Lung (tissue), 12 donors: ENCODE results near the gene MPHOSPH6. TPM values are rescaled to one million over a fixed set of nuclear protein-coding genes. Genes with fewer than 3 reads are reported as not detected.
"Not testable (repeated sequence)": the region's sequence is repeated elsewhere in the genome, so short reads cannot be mapped to it uniquely, and the experiment has no call there.

Experiments used
- ATAC-seq: fragments of 200-7000 bp; cut with Tn5 transposase; one replicate; pipeline ENCODE4 v1.9.1; 2020; ENCODE audit warnings: moderate number of reproducible peaks; ENCODE audit not compliant: insufficient read depth, low FRiP score
- DNase-seq, 3 donors: peaks; one replicate each; pipeline ENCODE4 v3.0.0-alpha.2; 2013 to 2017
- H3K27ac ChIP-seq, 2 donors: one replicate each; pipeline ENCODE4 v1.5.1; 2013; ENCODE audit warnings: mild to moderate bottlenecking in 2 of 2, moderate library complexity in 2 of 2, control low read depth in 1 of 2, inconsistent platforms in 1 of 2, low read depth in 1 of 2, low read length in 1 of 2
- H3K27me3 ChIP-seq, 3 donors: one replicate each; pipeline ENCODE4 v1.5.1; 2013; ENCODE audit warnings: low read length in 2 of 3; ENCODE audit not compliant: control insufficient read depth in 3 of 3, insufficient read depth in 3 of 3
- H3K36me3 ChIP-seq, 4 donors: one replicate each; pipeline ENCODE4 v1.5.1; 2013; ENCODE audit warnings: low read length in 4 of 4, mild to moderate bottlenecking in 1 of 4, moderate library complexity in 1 of 4; ENCODE audit not compliant: control insufficient read depth in 4 of 4, insufficient read depth in 4 of 4
- H3K4me1 ChIP-seq, 5 donors: one replicate each; pipeline ENCODE4 v1.5.1; 2013; ENCODE audit warnings: low read length in 5 of 5, mild to moderate bottlenecking in 2 of 5, moderate library complexity in 1 of 5; ENCODE audit not compliant: control insufficient read depth in 5 of 5, insufficient read depth in 5 of 5
- H3K4me3 ChIP-seq: one replicate; pipeline ENCODE4 v1.5.1; 2013; ENCODE audit warnings: mild to moderate bottlenecking, control low read depth, moderate library complexity
- H3K9ac ChIP-seq, 2 donors: one replicate each; pipeline ENCODE4 v1.5.1; 2013; ENCODE audit warnings: low read length in 2 of 2, control low read depth in 1 of 2; ENCODE audit not compliant: insufficient read depth in 1 of 2
- H3K9me3 ChIP-seq, 4 donors: one replicate each; pipeline ENCODE4 v1.5.1; 2013; ENCODE audit warnings: low read length in 3 of 4, mild to moderate bottlenecking in 1 of 4, moderate library complexity in 1 of 4; ENCODE audit not compliant: control insufficient read depth in 4 of 4, insufficient read depth in 3 of 4
- WGBS, 2 donors: extraction: QIAGEN DNeasy Blood & Tissue Kit; methylation state at CpG; one replicate each; pipeline ENCODE4 v1.1.7; 2013; 5-methylcytosine and 5-hydroxymethylcytosine counted together
- polyA plus RNA-seq, 2 donors: library from polyadenylated mRNA; stranded (reverse); fragments of 200-250 nt; gene quantifications; one replicate each; pipeline ENCODE4 v1.2.1, GENCODE V29; 2013
- total RNA-seq, 2 donors: library from RNA; depleted of rRNA in 1 of 2; stranded (reverse); fragments of >200 nt in 1 of 2; gene quantifications; one replicate each; pipeline ENCODE4 v1.2.1, GENCODE V29; 2014 to 2021
- TF ChIP-seq, protein P1 (sequence below): IDR thresholded peaks from 2 replicates; pipeline ENCODE4 v1.5.1; 2012; ENCODE audit warnings: mild to moderate bottlenecking; ENCODE audit errors: control extremely low read depth, extremely low read depth
- donor health status: control.
- donor health status: control.
- donor health status: Bipolar disorder and iron deficiency.
- donor health status: healthy.
- donor health status: DM: yes; HTN: yes; CAD: no.

Gene MPHOSPH6
- total and polyA plus RNA-seq, 4 donors: 24.2 to 31.8 (median 30.2) TPM

DNA sequence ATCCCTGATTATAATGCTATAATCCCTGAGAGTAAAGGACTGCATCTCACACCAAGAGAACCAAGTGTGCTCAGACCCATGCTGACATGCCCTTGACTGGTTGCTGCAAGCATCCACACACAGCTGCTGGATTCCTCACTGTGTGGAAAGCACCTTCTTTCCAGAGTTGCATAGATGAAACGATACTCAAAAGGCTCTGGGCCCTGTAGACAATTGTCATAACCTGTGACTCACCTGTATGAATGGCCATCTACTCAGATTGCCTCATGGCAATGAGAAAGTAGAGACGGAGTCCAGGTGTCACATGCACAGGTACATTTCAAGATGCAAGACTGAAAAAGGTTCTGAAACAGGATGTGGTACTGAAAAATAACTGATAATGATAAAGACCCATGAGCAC lies 58.1 kb downstream of the MPHOSPH6 start:
- Histone ChIP-seq H3K27me3 (no peaks in the 10 kb centered on the region), H3K36me3 (no peaks in the 10 kb centered on the region), H3K27ac (no peak overlapping the region), H3K9ac (no peak overlapping the region), H3K9me3 (no peaks in the 10 kb centered on the region), H3K4me3 (no peak overlapping the region), H3K4me1 (no peaks in the 10 kb centered on the region)
- DNase-seq (no peak), ATAC-seq (no peak)
- WGBS, 2 donors: 68 to 82% methylated on average over 2 of the region's 2 CpGs
- TF ChIP-seq, protein P1, sequence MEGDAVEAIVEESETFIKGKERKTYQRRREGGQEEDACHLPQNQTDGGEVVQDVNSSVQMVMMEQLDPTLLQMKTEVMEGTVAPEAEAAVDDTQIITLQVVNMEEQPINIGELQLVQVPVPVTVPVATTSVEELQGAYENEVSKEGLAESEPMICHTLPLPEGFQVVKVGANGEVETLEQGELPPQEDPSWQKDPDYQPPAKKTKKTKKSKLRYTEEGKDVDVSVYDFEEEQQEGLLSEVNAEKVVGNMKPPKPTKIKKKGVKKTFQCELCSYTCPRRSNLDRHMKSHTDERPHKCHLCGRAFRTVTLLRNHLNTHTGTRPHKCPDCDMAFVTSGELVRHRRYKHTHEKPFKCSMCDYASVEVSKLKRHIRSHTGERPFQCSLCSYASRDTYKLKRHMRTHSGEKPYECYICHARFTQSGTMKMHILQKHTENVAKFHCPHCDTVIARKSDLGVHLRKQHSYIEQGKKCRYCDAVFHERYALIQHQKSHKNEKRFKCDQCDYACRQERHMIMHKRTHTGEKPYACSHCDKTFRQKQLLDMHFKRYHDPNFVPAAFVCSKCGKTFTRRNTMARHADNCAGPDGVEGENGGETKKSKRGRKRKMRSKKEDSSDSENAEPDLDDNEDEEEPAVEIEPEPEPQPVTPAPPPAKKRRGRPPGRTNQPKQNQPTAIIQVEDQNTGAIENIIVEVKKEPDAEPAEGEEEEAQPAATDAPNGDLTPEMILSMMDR: no peak

DNA sequence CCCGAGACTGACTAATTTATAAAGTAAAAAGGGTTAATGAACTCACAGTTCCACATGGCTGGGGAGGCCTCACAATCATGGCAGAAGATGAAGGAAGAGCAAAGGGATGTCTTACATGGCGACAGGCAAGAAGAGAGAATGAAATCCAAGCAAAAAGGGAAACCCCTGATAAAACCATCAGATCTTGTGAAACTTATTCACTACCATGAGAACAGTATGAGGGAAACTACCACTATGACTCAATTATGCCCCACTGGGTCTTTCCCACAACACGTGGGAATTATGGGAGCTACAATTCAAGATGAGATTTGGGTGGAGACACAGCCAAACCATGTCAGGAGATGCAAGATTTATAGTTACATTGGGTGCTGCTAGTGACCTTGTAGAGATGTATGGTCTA lies 60.8 kb downstream of the MPHOSPH6 start:
- WGBS, 2 donors: 73 to 85% methylated on average over 3 of the region's 3 CpGs
- H3K9ac ChIP-seq, H3K36me3 ChIP-seq, H3K27ac ChIP-seq, H3K4me1 ChIP-seq, H3K27me3 ChIP-seq, H3K4me3 ChIP-seq, DNase-seq, H3K9me3 ChIP-seq, ATAC-seq: not testable (repeated sequence)

DNA sequence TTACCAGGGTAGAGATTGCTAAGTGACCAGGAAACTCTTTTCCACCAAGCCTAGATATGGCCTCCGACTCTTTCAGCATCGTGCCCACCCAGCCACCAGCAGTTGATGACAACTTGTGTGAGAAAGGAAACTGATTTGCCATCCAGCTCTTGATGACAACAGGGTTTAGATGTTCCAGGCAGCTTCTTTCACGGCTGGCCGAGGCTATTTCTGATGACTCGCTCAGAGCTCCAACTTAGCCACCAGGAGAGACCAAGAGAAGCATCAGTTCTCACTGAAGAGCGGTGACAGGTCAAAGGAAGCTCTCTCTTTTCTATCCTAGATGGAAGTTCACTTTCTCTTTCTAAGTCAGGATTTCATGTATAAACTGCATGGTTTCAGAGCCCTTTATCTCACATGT lies 61.2 kb downstream of the MPHOSPH6 start:
- Histone ChIP-seq H3K27me3 (peaks cover 0 to under 1% (median 0%) of the 10 kb centered on the region in 3 donors), H3K4me1 (peaks cover 0 to 2% (median 0%) of the 10 kb centered on the region in 5 donors), H3K27ac (no peak overlapping the region), H3K36me3 (no peaks in the 10 kb centered on the region), H3K9ac (no peak overlapping the region), H3K4me3 (no peak overlapping the region), H3K9me3 (no peaks in the 10 kb centered on the region)
- WGBS, 2 donors: 89 to 98% methylated on average over 6 of the region's 6 CpGs
- ATAC-seq (no peak), DNase-seq (no peak)
- TF ChIP-seq, protein P1: no peak

DNA sequence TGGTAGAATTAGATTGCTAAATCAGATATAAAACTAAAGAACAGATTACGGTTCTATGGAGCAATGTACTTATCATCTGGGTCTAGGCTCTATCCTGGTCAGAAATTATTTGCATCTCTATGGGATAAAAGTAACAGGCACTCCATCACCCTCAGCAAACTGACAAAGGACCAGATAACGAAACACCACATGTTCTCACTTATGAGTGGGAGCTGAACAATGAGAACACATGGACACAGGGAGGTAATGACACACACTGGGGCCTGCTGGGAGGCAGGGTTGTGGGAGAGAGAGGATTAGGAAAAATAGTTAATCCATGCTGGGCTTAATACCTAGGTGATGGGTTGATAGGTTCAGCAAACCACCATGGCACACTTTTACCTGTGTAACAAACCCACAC lies 61.9 kb downstream of the MPHOSPH6 start:
- H3K4me1 ChIP-seq: peaks cover 0 to 2% (median 0%) of the 10 kb centered on the region in 5 donors
- WGBS, 2 donors: 84 to 89% methylated on average over 2 of the region's 2 CpGs
- TF ChIP-seq, protein P1: no peak
- H3K9ac ChIP-seq: no peak overlapping the region
- no peaks in the 10 kb centered on the region for H3K36me3 ChIP-seq
- H3K27ac ChIP-seq: no peak overlapping the region
- DNase-seq (no peak), ATAC-seq (no peak)
- no peak overlapping the region for H3K4me3 ChIP-seq
- H3K27me3 ChIP-seq: peaks cover 0 to 2% (median 0%) of the 10 kb centered on the region in 3 donors
- H3K9me3 ChIP-seq: no peaks in the 10 kb centered on the region
